Fibroblast of gingiva (primary cell): ENCODE results near the gene CMTM1.
A peak's percentile ranks its signal among the peaks of the same experiment; 100 is the strongest.
"Not testable (repeated sequence)": the region's sequence is repeated elsewhere in the genome, so short reads cannot be mapped to it uniquely, and the experiment has no call there.

Experiments used
- DNase-seq: peaks from one replicate; pipeline ENCODE4 v3.0.0-alpha.2; 2011; ENCODE audit warnings: low read depth

Gene CMTM1

DNA sequence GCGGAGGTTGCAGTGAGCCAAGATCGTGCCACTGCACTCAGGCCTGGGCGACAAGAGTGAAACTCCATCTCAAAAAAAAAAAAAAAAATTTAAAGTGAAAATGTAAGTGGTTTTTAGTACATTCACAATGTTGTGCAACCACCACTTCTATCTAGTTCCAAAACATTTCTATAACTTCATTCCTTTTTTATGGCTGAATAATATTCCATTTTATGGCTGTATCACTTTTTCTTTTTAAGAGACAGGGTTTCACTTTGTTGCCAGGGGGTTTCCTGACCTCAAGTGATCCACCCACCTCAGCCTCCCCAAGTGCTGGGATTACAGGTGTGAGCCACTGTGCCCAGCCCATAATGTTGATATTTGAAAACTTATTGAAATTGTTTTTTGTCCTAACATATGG lies 26.6 kb downstream of the CMTM1 start:
- no peak for DNase-seq

DNA sequence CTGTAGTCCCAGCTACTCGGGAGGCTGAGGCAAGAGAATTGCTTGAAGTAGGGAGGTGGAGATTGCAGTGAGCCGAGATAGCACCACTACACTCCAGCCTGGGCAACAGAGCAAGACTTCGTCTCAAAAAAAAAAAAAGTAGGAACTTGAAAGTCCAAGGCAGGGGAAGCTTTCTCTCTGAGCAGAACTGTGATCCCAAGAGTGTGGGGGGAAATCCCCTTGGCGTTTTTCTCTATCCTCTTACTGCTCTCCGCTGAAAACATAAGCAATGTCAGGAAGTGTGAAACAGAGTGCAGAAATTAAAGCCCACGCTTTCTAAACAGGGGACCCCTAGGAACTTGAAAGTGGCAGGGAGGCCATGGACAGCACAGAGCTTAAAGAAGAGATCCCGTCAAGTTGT lies 28.5 kb downstream of the CMTM1 start:
- no peak for DNase-seq

DNA sequence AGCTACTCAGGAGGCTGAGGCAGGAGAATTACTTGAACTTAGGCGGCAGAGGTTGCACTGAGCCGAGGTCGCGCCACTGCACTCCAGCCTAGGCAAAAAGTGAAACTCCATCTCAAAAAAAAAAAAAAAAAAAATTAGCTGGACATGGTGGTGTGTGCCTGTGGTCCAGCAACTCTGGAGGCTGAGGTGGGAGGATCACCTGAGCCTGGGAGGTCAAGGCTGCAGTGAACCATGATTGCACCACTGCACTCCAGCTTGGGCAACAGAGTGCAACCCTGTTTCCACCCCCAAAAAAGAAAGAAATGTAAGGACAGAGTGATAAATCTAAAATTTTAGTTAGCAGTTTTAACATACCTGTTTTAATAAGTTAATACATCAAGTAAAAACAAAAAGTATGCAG lies 30.3 kb downstream of the CMTM1 start:
- not testable (repeated sequence) for DNase-seq

DNA sequence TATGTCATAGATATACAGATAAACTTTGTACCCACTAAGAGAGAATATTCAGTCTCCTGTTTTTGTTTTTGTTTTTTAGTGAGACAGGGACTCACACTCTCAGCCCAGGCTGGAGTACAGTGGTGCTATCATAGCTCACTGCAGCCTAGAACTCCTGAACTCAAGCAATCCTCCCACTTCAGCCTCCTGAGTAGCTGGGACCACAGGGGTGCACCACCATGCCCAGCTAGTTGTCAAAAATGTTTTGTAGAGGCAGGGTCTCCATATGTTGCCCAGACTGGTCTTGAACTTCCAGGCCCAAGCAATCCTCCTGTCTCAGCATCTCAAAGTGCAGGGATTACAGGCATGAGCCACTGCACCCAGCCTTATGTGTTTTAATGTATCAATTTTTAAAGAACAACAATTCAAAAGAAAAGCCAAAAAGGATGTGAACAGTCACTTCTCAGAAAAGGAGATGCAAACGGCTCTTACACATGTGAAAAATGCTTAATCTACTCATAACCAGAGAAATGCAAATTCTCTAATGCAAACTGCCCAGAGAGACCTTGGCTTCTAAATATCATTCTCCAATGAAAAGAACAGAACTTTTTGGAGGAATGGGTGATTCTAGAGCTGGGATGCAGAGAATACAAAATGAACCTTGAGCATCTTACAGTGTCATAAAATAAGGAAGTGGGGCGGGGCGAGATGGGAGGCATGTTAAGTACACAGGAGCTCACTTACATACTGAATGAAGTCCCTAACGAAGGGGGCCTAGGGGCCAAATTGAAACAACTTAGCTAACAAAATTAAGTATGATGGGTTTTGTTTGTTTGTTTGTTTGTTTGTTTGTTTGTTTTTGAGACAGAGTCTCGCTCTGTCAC lies 31.0 kb downstream of the CMTM1 start:
- DNase-seq: no peak

DNA sequence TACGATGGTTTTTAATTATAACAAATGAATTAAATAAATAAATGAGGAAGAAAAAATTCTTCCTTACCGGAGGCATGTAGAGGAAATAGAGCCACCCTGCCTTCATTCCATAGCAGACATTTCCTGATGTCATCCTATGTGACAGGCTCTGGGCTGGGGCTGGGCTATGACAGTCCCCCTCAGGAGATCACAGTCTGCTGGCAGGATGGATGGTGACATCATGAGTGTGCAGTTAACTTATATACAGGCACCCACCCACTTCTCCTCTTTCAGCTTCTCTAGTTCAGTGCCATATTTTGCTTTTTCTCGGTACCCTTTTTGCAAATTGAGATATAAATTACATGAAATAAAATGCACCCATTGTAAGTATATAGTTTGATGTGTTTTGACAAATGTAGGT lies 31.9 kb downstream of the CMTM1 start:
- no peak for DNase-seq

DNA sequence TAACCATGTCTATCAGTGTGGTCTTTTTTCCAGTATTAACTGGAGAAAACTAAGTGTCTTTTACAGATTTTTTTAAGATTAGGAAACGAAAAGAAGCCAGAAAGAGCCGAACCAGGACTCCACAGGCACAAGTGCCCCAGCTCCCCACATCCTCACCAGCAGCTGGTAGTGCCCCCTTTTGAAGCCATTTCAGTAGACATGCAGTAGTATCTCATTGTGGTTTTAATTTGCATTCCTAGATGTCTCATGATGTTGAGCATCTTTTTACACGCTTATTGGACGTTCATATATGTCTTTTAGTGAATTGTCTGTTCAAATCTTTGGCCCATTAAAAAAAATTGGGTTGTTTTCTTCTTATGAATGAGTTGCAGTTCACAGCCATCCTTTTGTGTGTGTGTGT lies 33.5 kb downstream of the CMTM1 start:
- DNase-seq: no peak

DNA sequence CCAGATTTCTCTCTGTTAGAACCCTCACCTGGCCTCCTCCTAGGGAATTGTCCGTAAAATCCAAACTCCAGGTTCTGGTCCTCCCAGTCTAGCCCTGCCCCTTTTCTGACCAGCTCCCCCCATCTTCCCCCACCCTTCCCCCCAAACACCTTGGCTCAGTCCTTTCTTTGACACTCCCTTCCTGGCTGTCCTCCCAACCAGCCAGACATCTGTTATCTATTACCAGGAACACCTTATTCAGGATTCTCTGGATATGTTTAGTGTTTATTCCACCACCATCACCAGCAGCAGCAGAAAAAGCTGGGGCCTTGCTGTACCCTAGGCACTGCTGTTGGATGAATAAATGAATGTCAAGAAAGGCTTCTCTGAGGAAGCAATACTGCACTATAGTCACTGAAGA lies 34.2 kb downstream of the CMTM1 start:
- no peak for DNase-seq

DNA sequence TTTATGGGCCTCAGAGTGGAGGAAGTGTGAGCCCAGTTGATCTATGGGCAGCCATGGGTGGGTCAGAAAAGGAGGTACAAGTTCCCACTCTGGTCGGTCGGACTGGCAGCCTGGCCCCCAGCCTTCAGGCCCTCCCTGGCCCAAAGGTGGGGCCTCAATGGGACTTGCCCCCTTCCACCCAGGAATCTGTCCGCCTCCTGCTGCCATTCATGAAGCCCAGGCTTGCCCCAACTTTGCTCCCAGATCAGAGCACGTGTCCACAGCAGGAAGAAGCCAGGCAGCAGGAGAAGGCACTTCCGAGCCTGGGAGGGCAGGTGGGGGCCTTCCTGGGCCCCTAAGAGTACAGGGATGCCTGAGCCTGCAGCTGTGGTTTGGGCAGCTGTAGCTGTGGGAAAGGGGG lies 35.2 kb downstream of the CMTM1 start:
- no peak for DNase-seq

DNA sequence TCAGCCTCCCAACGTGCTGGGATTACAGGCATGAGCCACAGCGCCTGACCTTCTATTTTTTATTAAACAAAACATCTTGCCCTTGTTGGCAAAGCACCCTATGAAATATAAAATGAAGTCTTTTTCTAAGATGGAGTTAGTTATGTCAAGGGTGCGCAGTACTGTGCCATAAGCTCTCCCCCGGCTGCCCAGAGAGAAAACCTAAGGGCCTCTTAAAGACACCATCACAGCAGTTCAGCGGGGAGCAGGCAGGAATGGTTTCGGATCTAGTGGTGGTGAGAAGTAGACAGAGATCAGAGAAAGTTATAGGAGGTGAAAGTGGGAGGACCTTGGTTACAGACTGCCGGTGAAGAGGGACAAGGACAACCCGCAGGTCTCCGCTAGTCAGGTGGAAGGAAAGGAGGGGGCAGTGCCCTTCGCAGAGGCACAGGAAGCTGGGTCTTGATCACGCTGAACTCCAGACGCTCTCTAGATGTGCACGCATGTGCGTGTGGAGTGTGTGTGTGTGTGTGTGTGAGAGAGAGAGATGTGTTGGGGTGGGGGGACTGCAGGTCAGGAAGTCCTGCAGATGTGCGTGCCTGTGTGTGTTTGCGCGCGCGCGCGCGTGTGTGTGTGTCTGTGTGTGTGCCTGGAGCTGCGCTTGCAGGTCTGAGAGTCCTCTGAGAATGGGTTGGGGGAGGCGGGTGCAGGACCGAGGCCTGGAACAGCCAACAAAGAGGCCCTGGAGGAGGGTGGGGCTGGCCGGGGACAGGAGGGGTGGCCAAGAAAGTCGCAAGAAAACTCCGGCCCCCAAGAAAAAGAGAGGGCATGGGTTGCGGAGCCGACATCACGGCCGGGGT lies 37.5 kb downstream of the CMTM1 start:
- peak; percentile 44 for DNase-seq

DNA sequence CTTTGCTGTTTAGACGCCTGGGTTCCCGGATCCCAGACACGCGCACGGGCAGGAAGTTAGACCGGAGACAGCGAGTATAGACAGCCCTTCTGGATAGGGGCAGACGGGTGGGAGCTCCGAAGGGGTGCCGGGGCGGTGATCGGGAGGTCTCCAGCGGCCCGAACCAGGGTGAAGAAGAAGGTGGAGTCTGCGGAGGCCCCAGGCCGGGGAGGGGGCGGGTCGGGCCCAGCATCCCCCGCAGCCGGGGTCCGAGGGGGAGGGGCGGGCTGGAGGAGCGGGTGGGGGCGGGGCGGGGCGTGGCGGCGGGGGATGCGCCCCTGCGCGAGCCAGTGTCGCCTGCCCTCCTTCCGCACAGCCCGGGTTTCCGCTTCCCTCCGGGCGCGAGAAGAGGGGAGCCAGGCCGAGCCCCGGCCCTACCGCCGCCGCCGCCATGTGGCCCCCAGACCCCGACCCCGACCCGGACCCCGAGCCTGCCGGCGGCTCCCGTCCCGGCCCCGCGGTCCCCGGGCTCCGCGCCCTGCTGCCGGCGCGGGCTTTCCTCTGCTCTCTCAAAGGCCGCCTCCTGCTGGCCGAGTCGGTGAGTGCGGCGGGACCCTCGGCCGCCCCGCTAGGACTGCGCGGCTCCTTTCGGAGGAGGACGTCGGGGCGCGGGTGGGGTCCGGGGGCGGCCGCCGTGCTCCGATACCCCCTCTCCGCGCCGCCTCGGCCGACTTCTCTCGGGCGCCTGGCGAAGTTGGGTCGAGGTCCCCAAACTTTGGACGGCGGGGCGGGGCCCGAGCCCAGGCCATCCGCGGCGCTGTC lies 38.3 kb downstream of the CMTM1 start, which contains the start of gene CMTM3:
Gene CMTM3, plus strand, starts transcription at position 329 of the 801 bp plus-strand sequence. Its CDS starts 102 bp downstream, at position 431.
- peak; percentile 36 for DNase-seq

DNA sequence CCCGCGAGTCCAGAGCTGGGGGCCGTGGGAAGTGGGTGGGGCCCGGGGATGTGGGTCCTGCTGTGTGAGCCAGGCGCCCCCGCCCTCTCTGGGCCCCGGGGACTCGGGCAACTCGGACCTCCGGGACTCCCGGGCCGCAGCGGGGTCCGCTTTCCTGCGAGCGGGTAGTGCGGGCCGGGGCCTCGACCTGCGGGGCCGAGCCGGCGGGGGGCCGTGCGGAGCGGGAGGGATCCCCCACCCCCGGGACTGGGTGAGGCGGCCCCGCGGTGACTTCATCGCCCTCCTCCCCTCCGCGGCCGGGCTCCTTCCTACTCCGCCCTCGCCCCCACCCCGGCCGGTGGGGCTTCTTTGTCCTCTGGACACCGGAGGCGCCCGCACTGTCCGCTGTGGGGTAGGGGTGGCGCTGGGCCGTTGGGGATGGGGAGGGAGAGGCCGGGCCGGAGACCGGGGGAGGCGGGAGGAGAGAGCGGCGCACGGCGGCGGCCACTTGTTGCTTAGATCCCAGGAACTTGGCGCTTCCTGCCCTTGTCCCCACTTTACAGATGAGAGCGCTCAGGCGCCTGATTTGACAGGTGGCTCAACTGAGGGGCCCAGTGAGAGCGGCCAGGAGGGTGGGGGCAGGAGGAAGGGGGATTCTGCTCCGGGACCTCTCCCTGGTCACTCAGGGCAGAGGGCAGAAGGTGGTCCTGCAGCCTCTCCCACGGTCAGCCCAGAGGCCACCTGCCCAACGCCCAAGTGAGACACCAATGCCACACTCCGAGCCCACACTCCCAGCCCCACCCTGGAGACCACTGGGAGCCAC lies 39.1 kb downstream of the CMTM1 start:
- peak; percentile 26 for DNase-seq

DNA sequence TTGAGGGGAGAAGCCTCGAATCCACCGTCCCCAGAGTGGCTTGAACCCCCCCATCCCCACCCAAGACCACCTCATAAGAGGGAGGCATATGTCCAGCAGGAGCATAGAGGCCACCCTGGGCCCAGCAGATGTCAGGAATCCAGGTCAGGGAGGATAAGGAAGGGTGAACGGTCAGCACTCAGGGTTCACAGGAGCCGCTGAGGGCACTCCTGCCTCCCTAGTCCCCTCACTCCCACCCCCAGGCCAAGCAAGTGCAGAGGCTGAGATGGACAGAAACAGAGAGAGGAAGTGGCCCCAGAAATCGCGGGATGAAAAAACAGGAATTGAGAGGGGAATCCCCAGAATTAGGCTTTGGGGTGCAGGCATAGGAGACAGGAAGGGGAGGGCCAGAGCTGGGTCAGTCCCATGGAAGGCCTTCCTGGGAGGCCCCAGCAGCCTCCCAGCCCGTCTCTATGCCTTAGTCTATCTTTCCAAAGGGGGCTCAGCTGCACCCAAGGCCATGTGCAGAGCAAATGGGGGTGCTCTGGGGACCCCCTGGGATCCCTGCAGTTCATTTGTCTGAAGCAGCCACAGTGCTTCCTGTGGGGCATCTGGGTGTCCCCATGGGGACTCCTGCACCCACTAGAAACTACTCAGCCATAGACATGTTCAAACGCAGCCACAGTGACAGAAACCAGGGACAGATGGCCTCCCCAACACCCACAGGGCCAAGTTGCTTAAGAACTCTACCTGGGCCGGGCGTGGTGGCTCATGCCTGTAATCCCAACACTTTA lies 39.9 kb downstream of the CMTM1 start:
- DNase-seq: no peak

DNA sequence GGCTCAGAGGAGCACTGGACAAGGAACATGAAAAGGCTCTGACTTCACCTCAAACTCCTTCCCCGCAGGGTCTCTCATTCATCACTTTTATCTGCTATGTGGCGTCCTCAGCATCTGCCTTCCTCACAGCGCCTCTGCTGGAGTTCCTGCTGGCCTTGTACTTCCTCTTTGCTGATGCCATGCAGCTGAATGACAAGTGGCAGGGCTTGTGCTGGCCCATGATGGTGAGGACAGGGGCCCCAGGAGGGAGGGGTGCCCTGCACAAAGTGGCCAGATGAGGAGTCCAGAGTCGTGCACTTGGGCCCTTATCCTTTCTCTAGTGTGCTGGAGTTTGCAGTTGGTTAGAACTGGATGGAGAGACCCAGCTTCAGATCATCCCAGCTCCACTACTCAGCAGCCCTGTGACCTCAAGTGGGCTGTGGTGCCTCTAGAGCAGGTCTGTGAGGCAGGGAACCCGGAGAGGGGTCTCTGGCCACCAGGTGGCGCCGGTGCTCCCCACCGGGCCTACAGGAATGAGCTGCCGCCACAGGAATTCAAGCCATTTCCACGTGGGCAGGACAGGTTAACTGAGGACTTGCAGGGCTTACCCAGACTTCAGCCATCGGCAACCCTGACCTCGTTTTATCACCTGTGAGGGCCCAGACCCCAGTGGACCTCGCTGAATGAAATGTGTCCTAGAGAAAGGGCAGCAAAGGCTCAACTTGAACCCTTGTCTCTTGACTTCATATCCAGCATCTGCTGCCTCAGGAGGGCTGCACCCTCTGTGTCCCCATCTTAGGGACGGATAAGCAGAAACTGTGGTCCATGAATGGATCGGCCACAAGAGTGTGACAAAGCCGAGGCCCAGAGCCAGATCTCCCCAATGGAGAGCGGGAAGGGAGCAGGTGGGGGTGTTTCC lies 42.3 kb downstream of the CMTM1 start:
- peak; percentile 74 for DNase-seq

DNA sequence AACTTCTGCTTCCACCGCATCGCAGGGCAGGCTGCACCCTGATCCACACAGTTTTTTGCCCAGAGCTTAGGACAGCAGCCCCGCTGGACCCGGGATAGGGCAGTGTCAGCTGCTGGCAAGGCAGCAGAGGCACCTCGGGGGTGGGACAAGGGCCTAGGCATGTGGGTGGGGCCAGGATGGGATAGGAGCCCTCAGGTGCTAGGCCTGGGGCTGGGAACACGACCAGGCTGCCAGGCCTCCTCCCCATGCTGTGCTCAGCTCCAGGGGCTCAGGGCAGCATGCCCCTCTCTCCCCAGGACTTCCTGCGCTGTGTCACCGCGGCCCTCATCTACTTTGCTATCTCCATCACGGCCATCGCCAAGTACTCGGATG lies 42.9 kb downstream of the CMTM1 start:
- no peak for DNase-seq

DNA sequence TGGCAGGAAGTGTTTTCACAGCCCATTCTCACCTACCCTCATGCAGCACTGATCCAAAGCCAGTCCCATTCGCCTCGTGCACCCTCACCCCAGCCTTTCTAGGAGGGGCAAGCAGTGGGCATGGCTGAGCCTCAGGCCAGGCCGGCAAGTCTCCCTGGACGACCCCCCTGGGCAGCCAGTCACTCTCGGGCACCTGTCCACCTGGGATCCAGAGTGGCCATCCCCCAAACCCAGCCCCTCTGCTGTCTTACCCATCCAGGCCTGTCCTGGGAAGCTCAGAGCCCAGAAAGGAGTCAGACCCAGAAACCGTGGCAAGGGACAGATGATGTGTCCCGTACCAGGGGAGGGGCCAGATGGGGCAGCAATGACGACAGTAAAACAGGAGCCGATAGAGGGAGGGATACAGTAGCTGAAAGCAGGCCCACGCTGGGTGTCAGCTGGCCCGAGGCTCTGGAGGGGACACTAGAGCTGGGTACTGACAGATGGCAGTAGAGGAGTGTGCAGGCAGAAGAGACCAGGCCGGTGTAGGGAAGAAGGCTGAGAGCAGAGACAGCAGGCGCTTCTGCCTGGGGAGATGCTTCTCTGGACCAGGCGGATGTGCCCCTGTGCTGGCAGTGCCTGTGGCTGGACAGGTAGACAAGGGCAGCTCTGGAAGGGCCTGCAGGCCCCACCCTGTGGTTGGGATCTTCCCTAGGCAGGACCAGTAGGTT lies 44.0 kb downstream of the CMTM1 start:
- DNase-seq: no peak

DNA sequence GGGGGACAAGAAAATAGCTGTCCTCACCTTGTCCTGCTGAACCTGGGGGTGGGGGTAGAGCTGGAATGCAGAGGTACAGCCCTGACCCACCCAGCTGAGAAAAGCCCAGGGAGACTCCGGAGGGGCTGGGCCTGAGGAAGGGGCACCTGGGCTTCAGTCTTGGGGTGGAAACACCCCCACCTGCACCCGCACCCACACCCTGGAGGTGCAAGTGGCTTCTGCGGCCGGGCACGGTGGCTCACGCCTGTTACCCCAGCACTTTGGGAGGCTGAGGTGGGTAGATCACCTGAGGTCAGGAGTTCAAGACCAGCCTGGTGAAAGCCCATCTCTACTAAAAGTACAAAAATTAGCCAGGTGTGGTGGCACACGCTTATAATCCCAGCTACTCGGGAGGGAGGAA lies 45.7 kb downstream of the CMTM1 start:
- DNase-seq: not testable (repeated sequence)

DNA sequence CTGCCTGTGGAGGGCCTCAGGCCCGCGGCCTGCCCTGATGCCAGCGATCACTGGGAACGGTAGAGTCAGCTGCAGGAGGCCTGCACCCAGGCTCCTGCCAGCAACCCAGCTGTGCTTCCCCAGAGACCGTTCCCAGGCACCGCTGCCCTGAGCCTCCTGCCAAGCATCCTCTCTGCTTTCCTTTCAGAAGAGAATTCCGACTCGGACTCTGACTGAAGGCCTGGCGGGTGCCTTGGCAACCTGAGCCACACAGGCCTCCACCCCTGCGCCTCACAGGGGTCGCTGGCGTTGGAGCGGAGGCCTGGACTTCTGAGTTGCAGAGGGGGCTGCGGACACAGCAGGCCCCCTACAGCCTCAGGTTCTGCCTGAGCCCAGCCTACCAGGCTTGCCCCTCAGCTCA lies 46.2 kb downstream of the CMTM1 start:
- DNase-seq: no peak

DNA sequence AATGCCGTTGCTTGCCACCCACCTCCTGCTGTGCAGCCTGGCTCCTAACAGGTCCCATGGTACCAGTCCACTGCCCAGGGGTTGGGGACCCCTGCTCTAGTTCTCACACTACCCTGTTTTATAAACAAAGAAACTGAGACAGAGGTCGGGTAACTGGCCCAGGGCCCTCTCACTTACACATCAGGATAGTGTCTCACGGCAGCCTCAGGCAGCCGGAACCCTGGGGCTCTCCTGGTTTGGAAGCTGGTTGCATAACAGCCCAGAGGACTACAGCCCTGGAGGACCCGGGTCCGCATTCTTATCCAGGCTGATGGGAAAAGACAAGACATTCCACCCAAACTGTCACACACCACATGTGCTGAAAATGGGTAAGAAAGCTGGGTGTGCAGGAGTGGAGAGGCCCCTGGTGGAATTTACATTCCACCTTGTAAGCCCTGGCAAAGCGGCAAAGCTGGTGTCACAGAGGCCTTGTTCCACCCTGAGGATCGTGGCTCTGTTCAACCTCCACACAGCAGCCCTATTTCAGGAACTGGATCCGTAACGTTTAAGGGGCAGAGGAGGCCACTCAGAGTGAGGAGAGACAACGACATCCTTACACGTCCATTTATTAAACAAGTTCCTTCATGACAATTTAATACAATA lies 48.0 kb downstream of the CMTM1 start:
- DNase-seq: no peak

DNA sequence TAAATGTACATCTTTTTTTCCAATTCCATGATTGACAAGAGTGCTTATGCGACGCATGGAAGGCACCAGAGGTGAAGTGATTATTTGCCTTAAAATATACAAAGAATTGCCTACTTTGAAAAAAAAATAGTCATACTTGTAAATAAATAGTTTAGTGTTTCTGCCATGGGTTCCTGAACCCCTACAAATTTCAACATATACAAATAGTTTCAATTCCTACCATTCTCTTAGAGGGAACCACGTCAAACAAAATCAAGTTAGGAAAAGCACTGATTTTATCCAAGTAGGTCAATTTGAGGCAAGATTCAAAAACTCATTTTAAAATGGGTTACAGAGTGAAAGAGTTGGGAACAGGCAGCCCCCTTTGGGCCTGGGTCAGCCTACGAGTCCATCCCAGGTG lies 49.9 kb downstream of the CMTM1 start:
- peak; percentile 22 for DNase-seq
